GM19395 (cell line): ENCODE results near the gene THSD7B.
"Not testable (repeated sequence)": the region's sequence is repeated elsewhere in the genome, so short reads cannot be mapped to it uniquely, and the experiment has no call there.

ENCODE experiments used
- ATAC-seq: cut with Tn5 transposase; IDR thresholded peaks from one replicate; pipeline ENCODE4 v1.9.1; 2021; ENCODE audit warnings: mild to moderate bottlenecking, moderate library complexity; ENCODE audit not compliant: unreplicated experiment

Gene THSD7B

GRCh38 chr2:136920652-136921333 lies 155.4 kb downstream of the THSD7B start:
- no peak for ATAC-seq

DNA sequence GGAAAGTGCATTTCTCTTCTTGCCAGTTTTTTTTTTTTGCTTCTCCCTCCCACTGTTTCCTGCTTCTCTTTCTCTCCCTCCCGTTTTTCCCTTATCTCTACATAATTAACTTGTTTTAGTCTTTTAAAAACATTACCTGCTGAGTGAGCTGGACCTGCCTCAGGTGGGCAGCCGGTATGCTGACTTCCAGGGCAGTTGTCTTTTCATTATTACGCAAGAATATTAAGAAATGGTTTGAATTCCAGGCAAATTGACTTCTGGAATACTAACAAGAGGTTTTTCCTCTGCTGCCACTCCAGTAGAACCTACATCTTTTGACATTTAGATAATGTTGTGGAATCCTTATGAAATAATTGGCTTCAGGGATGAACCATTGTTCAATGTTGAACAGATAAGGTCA lies 161.8 kb downstream of the THSD7B start:
- no peak for ATAC-seq

DNA sequence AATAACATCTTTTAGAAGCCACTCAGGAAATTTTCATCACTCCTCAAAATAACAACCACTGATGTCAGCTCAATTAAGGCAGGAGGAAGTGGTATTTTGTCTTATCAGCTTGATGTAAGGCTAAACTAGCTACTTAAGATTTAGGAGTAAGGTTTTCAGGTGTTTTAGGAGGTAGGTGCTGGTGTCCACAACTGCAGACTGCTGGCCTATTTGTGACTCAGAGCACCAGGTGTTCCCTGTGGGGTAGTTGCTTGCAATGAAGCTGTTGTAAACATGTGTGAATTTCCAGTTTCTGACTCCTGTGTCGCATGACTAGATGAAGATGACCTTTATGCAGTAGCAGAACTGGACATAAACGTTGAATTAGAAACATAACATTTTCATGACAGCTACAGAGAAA lies 164.2 kb downstream of the THSD7B start:
- ATAC-seq, result no peak

GRCh38 chr2:136932700-136933099 lies 167.4 kb downstream of the THSD7B start:
- ATAC-seq, result no peak

- ATAC-seq, result no peak
Measured at GRCh38 chr2:136935119-136935518, 169.8 kb downstream of the THSD7B start.

- ATAC-seq, result no peak
Measured at GRCh38 chr2:136956050-136956449, 190.7 kb downstream of the THSD7B start.

DNA sequence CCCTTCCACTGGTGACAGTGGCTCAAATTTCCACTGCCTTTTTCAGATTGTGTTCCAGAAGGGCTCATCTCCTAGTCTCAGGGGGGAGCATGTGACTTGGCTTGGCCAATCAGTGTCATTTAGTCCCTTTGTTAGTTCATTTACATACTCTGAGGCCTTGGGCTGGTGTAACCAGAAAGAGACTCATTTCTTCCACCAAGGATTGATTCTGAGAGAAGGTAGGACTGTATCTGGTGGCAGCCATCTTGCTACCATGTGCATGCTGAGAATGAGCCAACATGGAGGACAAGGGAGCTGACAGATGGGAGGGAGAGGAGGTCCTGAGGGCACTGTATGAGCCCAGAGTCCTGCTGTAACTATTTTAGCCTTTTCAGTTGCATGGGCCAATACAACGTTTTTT lies 191.7 kb downstream of the THSD7B start:
- no peak for ATAC-seq

DNA sequence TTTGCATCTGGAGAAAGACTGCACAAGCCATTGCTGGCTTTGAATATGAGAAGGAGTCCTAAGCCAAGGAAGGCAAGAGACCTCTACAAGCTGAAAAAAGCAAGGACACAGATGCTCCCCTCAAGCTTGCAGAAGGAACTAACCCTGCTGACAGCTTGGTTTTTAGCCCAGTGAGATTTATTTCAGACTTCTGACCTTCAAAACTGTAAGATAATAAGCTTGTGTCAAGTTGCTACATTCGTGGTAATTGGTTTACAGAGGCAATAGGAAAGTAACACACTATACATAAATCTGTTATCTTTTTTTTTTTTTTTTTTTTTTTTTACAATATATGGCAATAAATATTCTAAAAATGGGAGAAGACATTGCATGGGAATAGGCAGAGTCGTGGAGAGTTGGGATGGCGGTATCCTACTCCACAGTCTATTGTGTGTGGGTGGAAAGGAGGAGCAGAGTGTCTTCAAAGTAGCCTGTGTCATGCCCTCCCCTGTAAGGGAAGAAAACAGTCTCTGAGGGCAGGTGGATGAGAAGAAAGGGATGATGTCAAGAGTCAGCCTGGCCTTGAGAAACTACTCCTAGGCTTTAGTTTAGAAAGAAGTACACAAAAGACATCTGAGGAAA lies 196.9 kb downstream of the THSD7B start:
- ATAC-seq, result no peak

DNA sequence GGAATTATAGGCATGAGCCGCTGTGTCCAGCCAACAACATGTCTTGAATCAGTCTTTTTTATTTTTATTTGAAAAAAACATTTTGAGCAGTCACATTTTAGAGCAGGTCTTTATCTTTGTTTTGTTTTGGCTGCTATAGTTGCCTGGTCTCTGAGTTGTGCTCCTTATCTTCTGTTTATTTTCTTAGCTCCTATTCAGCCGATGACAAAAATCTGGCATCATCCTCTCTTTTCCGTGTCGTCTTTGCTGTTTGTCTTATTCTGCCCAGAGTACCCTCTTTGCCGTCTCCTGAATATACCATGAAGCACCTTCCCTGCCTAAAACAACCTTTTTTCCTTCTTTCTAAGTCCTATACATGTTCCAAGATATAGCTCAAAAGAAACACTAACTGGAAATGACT lies 201.1 kb downstream of the THSD7B start:
- ATAC-seq, result no peak

DNA sequence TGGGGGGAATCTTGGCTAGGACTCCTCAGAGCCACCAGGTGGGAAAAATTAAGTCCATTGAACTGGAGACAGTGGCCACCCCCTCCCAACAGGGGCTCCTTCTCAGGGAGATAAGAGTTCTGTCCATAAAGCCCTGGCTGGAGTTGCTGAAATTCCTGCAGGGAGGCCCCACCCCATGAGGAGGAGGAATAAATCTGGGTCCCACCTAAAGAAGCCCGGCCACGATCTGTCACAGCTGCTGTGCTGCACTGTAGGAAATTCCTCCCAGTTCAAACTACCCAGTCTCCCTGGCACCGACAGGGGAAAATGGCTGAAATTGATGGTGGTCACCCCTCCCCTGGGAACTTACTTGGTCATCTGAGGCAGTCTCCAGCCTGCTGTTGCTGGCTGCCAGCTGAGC lies 215.0 kb downstream of the THSD7B start:
- no peak for ATAC-seq

DNA sequence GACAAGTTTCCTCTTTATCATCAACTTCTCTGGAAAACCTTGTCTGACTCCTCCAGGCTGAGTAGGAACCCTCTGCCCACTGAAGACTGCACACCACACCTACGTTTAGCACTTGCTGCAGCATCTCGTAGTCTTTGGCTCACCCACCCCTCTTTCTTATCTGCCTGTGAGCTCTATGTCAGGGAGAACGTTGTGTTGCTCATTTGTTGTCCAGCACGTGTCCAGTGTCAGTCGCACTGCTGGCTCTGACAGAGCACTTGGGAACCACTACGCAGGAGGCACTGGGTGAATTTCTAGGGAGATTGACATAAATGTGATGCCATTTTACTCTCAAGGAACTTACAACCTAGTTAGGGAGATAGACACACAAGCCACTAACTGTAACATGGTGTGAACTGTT lies 216.3 kb downstream of the THSD7B start:
- ATAC-seq, result not testable (repeated sequence)

- ATAC-seq, result no peak
Measured at GRCh38 chr2:136985044-136985443, 219.7 kb downstream of the THSD7B start.

DNA sequence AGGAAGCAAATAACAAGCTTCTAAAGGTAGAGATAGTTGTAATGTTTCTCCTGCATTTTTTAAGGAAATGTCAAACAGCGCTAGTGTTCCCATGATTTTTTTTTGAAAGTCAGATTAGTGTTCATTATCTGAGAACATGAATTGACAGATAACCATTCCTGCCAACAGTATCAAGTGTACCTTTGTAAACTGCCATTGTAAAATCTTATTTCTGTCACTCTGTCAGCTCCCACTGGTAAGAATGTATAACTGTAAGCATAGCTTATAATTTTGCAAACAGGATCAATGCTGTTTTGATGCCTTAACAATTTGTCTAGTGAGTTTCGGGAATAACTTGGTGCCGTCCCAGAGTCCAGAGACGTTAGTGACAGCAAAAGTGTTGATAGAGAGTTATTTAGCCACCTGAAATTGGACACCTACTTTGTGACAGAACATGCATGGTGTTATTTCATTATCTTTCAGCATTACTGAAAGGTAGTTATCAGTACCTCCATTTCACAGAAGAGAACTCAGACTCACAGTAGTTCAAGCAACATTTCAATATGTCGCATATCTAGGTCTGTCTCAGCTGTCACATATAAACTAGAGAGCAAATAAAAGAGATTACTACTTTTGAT lies 221.4 kb downstream of the THSD7B start:
- no peak for ATAC-seq

DNA sequence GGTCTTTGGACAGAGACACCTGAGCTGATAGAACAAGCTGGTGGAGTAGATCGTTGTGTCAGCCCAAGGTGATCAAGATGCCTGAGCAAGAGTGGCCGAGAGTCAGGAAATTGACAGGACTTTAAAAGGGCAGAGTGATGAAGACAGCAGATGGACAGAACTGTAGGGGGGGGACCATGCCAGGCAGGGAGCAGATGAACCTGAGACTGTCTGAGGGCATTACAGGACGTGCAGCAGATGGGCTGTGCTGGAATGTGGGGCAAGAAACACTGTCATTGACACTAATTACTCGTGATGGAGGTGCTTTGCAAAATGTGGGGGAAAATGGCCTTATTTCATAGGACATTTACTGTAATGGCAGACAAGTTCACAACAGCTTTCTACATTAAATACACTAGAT lies 225.0 kb downstream of the THSD7B start:
- no peak for ATAC-seq

GRCh38 chr2:136994793-136995192 lies 229.4 kb downstream of the THSD7B start:
- no peak for ATAC-seq

DNA sequence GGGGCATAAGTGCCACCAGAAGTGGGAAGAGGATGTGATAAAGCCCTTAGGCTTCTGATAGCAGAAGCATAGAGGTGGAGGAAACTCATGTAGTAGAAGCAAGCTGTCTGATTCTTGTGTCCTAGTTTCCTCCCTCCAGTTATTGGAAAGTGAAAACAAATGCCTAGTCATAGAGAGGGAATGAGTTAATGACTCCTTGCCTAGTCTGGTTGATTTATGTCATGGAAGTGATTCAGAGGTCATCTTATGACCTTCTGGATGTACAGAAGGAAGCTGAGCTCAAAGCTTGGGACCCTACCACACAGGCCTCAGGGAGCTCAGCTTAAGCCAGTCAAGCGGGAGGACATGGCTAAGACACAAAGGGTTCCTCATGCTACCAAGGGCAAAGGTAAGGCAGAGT lies 232.2 kb downstream of the THSD7B start:
- ATAC-seq, result no peak

- ATAC-seq, result no peak
Measured at GRCh38 chr2:137000811-137001210, 235.5 kb downstream of the THSD7B start.

GRCh38 chr2:137002896-137003295 lies 237.6 kb downstream of the THSD7B start:
- no peak for ATAC-seq

DNA sequence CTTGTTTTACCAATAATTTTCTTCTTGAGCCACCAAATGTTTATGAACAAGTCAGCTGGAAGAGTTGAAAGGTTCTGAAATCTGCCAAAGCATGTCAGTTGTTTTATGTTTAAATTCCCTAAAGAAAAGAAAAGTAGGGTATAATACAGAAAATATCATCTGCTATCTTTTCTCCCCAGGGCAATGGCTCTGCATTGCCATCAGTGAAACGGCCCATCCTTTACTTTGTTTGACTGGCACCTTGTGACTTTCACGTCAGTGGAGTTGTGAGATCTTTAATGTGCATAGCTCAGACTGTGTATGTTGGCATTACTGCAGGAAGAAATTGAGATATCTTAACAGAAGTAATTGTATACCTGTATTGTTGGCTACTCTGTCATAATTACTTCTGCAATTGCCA lies 239.9 kb downstream of the THSD7B start:
- no peak for ATAC-seq

DNA sequence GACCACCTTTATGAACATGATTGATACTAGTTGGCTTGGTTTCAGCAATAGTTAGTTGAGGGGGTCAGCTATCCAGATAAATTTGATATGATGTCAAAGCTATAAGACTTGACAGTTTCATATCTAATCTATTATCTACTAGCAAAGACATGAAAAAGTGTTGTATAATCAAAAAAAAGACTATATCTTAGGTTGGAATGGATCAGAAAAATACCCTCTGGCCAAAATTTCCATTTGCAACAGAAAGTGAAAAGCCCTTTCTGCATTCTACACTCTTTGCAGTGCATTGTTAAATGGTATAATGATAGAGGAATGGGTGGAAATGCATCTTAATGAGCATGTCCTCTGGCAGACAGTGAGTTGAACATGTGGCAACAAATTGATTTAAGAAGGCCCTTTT lies 242.6 kb downstream of the THSD7B start:
- no peak for ATAC-seq

DNA sequence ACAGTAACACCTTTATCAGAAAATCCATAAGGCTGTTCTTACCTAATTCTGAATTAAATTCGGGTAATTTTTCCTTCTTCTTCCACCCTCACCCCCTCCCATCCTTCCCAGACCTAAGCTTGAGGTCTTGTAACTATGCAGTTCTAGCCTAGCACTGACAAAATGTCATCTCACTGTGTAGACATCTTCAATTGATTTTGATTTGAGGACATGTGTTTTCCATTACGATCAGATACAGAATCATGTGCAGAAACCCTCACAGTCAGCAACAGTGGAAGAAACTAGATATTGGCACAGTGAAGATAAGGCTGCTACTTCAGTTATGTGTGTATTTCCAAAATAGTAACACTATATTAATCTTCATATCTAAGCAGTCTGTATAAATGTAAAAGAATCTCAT lies 244.6 kb downstream of the THSD7B start:
- no peak for ATAC-seq

DNA sequence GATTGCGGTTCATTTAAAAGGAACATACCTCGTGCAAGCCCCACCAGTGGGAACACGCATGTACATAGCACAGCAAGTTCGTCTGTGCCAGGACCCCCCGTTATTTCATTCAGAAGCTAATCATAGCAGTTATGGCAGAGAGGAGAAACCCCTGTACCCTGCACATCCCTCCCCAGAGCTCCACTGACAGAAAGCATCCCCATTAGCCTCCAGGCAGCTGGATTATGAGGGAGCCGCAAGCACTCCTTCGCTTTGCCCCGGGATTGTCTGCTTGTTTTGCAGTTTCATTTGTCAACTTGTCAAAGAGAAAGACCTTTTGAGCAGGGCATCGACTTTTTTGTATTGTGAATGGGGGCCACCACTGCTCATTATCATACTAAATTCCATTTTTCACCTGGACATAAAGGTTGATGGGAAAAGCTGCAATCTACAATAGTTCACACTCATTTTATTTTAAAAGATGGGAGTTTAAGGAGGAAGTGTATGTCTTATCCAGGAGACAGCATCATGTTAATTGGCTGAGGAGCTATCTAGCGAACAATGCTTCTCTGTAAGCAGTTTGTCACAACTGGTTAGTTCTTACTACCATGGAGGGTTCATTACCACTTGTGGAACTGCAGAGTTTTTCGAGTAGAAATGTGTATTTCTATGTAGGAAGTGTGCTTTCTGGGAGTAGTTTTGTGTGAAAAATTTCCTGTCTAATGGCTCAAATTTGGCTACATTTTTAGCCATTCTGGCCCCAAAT lies 255.3 kb downstream of the THSD7B start:
- no peak for ATAC-seq
